GM19099 (cell line): ENCODE data around the gene TRIO.

Experiments
- POLR2A ChIP-seq: IDR thresholded peaks from 3 replicates; pipeline ENCODE4 v1.6.1; 2011; ENCODE audit warnings: low read depth; ENCODE audit not compliant: insufficient read length; ENCODE audit errors: extremely low read depth

TRIO gene

DNA sequence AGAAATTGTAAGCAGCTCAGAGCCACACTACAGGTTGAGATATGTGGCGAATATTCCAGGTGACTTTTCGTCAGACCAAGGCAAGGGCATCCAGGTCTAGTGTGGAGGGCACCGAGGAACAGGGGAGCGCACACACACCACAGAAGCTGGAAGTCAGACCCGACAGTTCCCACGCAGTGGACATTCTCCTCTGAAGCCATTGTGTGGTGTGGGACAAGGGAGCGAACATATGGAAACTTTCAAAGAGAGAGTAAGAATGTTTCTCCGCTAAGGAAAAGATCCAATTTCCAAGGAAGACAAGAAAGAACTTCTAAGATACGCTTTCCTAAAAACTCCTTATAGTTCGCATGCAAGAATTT, 297.1 kb downstream of the TRIO start:
- no peak for TF ChIP-seq POLR2A

DNA sequence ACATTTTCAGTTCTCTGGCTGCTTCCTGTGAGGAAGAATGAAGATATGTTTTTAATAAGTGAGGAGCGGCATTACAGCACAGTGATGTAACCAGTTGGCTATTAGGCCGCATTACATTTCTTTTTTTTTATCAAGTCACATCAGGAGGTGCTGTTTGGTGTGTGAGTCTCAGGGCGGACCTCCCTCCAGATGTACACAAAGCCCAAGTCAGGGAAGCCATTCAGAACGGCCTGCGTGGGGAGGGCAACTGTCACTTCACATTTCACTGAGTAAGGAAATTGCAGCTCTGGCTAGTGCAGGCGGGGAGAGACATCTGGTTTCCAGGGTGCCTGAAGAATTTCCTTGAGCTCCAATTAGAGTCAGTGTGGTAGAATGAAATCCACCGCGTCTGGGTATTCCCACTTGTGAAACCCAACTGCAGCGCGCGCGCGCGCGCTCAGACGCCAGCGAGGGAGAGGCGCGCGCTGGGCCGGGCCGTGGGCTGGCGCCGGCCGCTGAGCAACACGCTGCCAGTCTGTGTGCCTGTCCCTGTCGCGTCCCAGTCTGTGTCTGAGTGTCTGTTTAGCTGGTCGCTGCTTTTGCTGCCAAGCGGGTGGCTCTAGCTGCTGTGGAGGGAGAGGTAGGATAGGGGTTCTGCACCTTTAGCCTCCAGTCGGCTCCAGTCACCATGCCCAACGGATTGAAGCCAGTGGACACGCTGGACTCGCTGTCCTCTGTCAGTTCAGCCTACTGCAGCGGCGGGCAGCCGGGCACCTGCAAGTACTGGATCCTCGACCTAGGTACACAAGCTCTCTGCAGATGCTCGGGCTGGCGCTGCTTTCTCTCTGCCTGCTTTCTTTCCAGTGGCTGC, 297.7 kb downstream of the TRIO start:
- TF ChIP-seq POLR2A, result no peak

DNA sequence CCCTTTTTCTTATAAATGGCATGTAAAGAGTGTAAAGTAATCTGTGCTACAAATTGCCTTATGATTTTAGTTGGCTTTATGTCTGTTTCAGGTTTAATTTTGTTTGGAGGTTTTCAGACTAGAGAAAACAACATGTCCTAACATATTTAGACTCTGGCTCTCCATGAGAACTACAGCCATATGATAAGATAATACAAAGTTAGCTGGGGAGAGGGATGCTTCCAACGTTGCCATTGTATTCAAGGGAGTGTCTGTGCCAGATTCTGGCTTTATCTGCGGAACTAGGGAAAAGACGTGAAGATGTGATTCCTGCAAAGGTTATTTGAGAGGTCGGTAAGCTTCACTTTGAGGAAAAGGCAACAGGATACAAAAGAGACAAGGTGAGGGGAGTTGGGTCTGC, 298.5 kb downstream of the TRIO start:
- no peak for TF ChIP-seq POLR2A

DNA sequence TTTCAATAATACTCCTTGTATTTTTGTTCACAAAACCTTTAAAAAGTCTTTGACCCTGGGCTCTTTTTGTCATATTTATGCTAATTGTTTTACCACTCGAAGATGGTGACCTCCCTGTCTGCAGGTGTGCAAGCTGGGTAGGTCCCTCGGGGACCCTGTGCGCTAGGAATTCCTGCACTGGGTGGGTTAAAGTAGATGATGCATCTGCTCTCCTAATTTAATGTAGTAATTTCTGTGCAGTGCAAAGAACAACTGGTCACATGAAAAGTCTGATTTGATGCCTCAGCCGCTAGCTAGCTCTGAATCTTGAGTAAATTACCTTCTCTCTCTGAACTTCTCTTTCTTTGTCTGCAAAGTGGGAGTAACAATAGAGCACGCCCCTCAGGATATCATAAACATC, 299.4 kb downstream of the TRIO start:
- TF ChIP-seq POLR2A, result no peak

DNA sequence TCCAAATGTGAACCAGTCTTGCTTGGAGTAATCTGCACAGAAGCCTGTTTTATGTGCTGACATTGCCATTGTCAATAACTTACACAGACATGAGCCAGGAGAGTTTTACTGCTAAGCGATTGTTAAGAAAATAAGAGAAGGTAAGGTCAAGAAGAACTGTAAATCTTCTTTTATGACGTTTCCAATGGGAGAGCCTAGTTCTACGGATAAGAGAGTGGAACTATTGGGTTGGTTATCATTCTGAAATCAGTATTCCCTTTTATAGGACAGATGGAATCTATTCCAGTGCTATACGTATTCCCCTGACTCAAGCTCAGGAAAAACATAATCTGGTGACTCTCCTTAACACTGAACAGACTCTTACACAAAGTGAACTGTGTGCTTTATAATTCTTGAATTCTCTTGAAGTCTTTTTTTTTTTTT, 300.5 kb downstream of the TRIO start:
- no peak for TF ChIP-seq POLR2A

DNA sequence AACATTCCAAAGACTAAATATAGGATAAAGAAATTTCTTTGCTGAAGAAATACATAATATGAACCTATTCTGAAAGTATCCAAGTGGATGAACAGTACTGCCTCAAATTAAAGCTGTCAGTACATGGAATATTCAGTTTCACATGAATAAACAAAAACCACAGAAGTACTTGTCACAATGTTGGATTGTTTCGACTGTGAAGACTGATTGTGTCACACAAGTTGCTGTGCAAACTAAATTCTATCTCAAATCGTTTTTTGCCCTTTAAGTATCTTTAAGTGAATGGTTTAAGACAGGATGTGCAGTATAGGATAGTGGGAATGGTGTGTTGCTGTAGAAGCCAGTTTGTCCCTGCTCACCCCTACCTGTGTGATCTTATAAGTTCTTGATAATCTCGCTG, 301.0 kb downstream of the TRIO start:
- TF ChIP-seq POLR2A, result no peak

DNA sequence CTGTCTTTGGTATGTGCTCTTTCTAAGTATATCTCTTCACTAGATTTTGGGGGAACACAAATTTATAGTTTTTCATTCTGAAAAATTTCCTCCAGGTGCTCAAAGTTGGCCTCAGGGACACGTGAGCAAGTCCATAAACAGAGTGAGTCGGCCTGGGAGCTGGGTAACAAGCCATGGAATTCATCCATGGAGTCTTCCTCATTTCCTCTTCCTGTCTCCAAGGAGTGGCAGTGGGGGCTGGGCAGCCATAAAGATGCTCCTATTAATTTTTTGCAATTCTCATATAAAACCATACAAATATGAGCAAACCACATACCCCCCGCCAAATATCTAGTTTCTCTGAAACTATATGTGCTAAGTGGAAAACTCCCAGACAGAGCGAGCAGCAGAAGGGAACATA, 301.9 kb downstream of the TRIO start:
- no peak for TF ChIP-seq POLR2A

DNA sequence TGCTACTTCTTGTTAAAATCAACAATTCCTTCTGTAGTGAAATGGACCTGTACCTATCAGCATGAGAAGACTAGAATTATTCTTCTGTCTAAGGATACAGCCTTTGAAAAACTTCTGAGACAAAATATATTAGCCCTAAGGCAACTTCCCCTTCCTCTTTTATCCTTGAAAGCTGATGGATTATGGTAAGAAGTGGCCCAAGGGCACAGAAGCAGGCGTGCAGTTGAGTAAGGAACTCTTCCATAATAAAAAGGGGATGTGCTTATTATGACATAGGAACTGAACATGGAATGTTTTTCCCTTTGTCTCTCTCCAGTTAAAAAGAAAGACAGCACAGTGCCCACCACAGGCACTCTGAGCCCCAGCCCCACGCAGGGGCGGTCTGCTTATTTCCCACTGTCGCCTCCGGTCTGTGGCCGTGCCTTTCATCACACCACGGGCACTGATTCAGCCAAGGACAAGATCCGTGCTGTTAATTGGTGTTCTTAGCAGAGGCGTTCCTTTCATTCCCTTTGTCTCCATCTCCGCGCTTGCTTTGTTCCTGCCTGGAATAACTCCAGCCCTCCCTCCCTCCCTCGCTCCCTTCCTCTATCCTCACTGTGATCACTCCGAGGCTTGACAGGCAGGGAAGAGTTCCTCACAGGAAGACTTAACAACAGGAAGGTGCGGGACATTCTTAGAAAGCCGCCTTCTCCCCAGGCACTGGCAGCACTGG, 302.6 kb downstream of the TRIO start:
- TF ChIP-seq POLR2A, result no peak

DNA sequence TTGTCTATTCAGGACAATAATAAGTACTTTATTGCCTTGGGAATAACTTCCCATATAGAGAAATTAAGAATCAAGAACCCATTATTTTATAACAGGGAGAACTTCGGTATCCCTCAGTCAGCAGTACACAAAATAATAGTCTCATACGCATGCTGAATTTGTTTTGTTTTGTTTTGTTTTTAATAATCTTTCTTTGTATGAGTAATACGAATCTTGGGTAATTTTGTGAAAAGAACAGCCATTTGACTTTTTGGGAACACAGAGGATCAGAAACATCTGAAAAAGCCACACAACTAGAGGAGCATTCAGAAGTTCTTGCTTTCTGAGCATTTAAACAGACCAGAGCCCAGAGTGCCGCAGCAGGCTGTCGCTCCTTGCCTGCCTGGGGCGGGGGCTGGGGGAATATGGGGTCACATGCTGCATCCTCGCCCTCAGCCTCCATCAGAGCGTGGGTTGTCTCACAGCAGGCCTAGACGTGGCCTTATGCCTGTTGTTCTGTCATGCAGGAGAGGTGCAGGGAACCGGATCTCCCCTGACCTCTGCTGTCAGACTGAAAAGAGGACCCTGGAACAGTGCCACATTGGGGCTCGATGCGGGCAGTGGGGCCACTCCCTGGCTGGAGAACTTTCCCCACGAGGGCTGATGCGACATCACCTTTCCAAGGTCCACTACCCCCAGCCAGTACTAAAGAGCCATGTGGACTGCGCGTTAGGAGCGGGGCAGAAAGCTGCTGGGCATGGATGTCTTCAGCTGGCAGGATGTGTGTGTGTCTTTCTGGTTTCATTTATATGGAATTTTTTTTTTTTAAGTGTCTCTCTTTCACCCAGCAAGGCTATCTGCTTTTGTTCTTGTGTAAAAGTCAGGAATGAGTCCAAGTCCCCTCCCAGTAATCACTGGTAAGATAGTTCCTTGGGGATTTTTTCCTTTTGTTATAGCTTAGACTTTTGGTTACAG, 305.1 kb downstream of the TRIO start:
- no peak for TF ChIP-seq POLR2A

DNA sequence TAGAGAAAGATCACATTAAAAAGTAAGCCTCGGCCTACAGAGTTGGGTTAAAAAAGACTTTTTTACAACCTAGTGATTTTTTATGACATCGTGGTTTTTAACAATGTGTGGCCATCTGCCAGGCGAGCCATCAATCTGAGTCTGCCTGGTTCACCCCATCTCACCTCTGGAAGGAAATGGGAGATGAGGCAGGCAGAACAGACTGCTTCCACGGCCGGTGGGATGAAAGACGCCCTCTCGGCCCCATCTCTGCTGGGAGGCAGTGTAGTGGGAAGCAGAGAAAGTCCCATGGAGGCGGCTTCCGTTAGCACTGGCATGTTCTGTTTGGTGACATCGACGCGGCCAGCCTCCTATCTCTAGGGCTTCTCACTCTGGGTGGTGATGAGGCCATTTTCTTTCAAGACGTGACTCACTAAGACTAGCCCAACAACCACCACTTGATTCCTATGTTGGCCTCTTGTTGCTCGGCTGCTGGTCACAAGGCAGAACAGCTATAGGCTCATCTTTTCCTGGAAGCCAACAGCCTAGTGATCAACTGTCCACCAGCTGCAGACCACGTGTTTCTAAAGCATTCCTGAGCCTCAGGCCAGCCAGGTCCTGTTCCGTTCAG, 306.0 kb downstream of the TRIO start:
- TF ChIP-seq POLR2A, result no peak

DNA sequence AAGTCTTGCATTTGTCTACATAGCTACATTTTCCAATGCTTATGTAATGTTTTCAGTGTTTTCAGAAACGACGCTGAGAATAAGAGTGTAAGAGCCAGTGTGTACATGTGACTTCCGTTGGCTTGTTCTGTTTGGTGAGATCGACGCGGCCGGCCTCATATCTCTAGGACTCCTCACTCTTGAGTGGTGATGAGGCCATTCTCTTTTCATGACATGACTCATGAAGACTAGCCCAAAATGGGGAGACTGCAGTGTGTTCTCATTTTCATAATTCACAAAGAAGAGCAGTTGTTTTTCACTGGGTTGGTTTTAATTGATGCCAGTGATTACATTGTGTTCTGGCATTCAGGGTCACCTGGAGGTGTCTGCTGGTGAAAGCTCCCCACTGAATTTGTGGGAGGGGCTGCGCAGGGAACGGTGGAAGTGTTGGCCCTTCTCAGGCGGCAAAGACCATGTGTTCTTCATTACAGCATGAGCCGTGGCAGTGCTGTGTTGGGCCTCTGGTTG, 306.9 kb downstream of the TRIO start:
- no peak for TF ChIP-seq POLR2A

DNA sequence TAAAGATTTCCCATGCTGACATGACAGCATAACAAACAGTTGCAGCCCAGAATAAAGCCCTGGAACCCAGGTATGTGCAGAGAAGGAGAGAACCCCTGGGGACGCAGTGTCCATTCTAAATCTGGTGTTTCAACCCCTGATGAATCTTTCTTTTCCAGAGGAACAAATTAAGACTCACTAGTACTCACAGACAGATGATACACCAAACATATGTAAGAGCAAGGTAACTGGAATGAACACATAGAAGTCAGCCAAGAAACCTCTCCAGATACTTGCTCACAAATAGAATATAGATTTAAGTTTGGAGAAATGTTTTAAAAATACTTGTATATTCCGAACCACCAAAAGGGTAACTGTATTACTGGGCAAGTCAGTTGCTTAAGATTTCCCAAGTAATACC, 307.6 kb downstream of the TRIO start:
- TF ChIP-seq POLR2A, result no peak

DNA sequence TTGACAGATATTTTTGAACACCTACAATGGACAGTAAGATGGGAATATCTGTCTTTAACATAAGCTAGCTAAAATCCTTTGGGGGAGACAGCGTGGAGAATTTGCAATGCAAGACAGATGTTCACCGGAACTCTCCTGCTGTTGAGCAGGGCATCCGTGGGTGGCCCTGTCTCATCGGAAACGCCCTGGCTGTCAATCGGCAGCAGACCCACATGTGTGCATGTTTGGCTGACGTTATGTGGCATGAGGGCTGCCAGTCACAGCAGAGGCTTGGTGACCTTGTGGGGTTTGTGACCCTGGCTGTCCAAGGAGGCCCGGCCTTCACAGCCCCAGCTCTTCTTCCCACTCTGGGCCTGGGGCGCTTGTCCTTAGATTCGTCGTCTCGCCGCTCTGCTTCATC, 308.7 kb downstream of the TRIO start:
- TF ChIP-seq POLR2A, result no peak

DNA sequence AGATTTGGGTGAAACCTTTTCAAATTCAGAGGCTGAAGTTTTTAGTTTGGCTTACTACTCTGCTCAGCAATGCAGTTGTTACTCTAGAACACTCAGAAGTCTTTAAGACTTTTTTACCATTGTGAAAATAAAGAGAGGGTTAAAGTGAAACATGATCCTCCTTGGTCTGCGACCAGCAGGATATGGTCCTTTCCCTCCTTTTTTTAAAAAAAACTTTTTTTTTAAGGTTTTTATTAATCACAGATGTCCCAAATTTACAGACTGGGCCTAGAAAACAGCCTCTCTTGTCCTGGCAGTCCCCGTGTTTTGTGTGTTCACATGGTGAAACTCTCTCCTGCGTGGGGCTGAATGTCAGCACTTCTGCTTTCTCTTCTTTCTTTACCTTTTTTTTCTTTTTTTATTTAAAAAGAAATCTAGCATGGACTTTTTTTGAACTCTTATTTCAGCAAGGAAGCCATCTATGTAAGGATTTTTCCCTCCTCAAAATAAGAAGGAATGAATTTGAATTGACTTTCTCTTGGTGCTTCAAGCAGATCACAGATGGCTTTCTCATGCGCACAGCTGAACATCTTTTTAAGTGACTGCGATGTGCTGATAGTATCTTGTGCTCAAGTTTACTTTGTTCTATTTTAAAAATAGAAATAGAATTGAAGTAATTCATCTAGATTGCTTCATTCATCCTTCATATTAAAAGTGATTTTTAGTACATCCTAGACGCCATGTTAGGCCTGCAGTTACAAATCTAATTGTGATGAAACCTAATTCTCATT, 309.7 kb downstream of the TRIO start:
- TF ChIP-seq POLR2A, result no peak
